K562 (cell line): Measurements from ENCODE around the gene AQP6. TPM values are rescaled to one million over a fixed set of nuclear protein-coding genes. Genes with fewer than 3 reads are reported as not detected.

ENCODE experiments used
- ATAC-seq: fragments of 200-7000 bp; cut with Tn5 transposase; 3 replicates; pipeline ENCODE4 v1.9.1; 2020; ENCODE audit warnings: moderate library complexity
- BruUV-seq: library from RNA; stranded (reverse); fragments of 400-500 nt; replicated peaks from 2 replicates; lab custom pipeline; 2021; lab: Mats Ljungman, UMichigan
- CTCF ChIA-PET: fragments of 300-600 bp; formaldehyde crosslinking; extraction: SDS; loops from one replicate; lab custom pipeline; 2021; ENCODE audit warnings: low intra/inter-chr PET ratio; lab: Yijun Ruan, JAX
- POLR2A ChIA-PET: fragments of 300-600, 350-650 bp; sonication (Branson Sonifier 250); formaldehyde crosslinking; extraction: SDS; loops from one replicate; lab custom pipeline; 2021; ENCODE audit warnings: antibody characterized with exemption, inconsistent platforms; lab: Yijun Ruan, JAX
- DNase-seq, 4 experiments: peaks; one replicate each; pipeline versions ENCODE4 v3.0.0 to v3.0.0-alpha.2; 2011 to 2018; ENCODE audit warnings: low spot score in 3 of 4, mixed read lengths in 3 of 4; ENCODE audit errors: extremely low read depth in 1 of 4
- FAIRE-seq: peaks from 2 replicates; lab custom pipeline; 2011; peaks lifted over from hg19 to GRCh38; lab: Jason Lieb, UNC
- H2AFZ ChIP-seq: 2 replicates; pipeline ENCODE4 v1.6.0; 2011; ENCODE audit warnings: low read depth, low read length, control low read depth, inconsistent platforms
- H3K27ac ChIP-seq: fragments of 200-600 bp; 3 replicates; pipeline ENCODE4 v1.8.0; 2011; ENCODE audit warnings: low read depth, mild to moderate bottlenecking, control low read depth, inconsistent platforms, low read length, moderate library complexity, mixed read lengths; ENCODE audit errors: extremely low read depth
- H3K27me3 ChIP-seq, 2 experiments: fragments of 300-600 bp in 1 of 2; 2 replicates in 1 of 2; 3 replicates in 1 of 2; pipeline versions ENCODE4 v1.6.0 to v1.8.0; 2011; ENCODE audit warnings: inconsistent platforms in 2 of 2, low read length in 2 of 2, mild to moderate bottlenecking in 1 of 2, mixed read lengths in 1 of 2, moderate library complexity in 1 of 2; ENCODE audit not compliant: control insufficient read depth in 2 of 2, insufficient read depth in 2 of 2
- H3K36me3 ChIP-seq: fragments of 300-600 bp; 3 replicates; pipeline ENCODE4 v1.8.0; 2011; ENCODE audit warnings: mild to moderate bottlenecking, low read length, inconsistent platforms; ENCODE audit not compliant: control insufficient read depth, insufficient read depth
- H3K4me1 ChIP-seq, 2 experiments: fragments of 200-600 bp in 1 of 2; replicated peaks in 1 of 2; 2 replicates in 1 of 2; 3 replicates in 1 of 2; pipeline versions ENCODE4 v1.5.1 to v1.8.0; 2011; ENCODE audit warnings: inconsistent platforms in 2 of 2, low read length in 2 of 2, mild to moderate bottlenecking in 1 of 2, mixed read lengths in 1 of 2, moderate library complexity in 1 of 2; ENCODE audit not compliant: control insufficient read depth in 2 of 2, insufficient read depth in 2 of 2
- H3K4me2 ChIP-seq: 2 replicates; pipeline ENCODE4 v1.6.1; 2011; ENCODE audit warnings: low read length, control low read depth, inconsistent platforms, mixed read lengths; ENCODE audit not compliant: insufficient read depth
- H3K4me3 ChIP-seq: fragments of 200-600 bp; sonication (generic), shearing (Covaris generic); 2 replicates; pipeline ENCODE4 v1.5.1; 2016; ENCODE audit warnings: control low read depth, inconsistent platforms
- H3K79me2 ChIP-seq: fragments of 200-600 bp; 3 replicates; pipeline ENCODE4 v1.8.0; 2011; ENCODE audit warnings: low read length, inconsistent platforms; ENCODE audit not compliant: control insufficient read depth, insufficient read depth
- H3K9ac ChIP-seq, 2 experiments: 2 replicates each; pipeline versions ENCODE4 v1.6.0 to v1.6.1; 2011; ENCODE audit warnings: low read depth in 2 of 2, low read length in 2 of 2, control low read depth in 1 of 2, inconsistent platforms in 1 of 2, mild to moderate bottlenecking in 1 of 2, mixed read lengths in 1 of 2; ENCODE audit not compliant: insufficient read depth in 1 of 2
- H3K9me1 ChIP-seq: one replicate; pipeline ENCODE4 v1.6.0; 2011; ENCODE audit warnings: inconsistent platforms, mild to moderate bottlenecking, low read length, moderate library complexity; ENCODE audit not compliant: control insufficient read depth, insufficient read depth
- H3K9me3 ChIP-seq: replicated peaks from 2 replicates; pipeline ENCODE4 v1.5.1; 2011; ENCODE audit warnings: low read depth, low read length, inconsistent platforms; ENCODE audit not compliant: control insufficient read depth, insufficient read depth
- H4K20me1 ChIP-seq: replicated peaks from 2 replicates; pipeline ENCODE4 v1.6.1; 2011; ENCODE audit warnings: low read length, inconsistent platforms, mixed read lengths; ENCODE audit not compliant: control insufficient read depth, insufficient read depth
- COPS2 ChIP-seq: fragments of 450-650 bp; conservative IDR thresholded peaks from 2 replicates; pipeline ENCODE4 v1.6.1; 2016; ENCODE audit warnings: mild to moderate bottlenecking, moderate library complexity
- ERF ChIP-seq: fragments of 450-650 bp; formaldehyde crosslinking; IDR thresholded peaks from 2 replicates; pipeline ENCODE4 v1.4.0; 2020; ENCODE audit warnings: mild to moderate bottlenecking, mixed read lengths
- FOXM1 ChIP-seq, 2 experiments: fragments of 450-650 bp in 1 of 2; sonication (generic) in 1 of 2; formaldehyde crosslinking in 1 of 2; IDR thresholded peaks; 2 replicates each; pipeline versions ENCODE4 v1.6.1 to v1.9.0; 2017 to 2022; ENCODE audit warnings: low read depth in 2 of 2, mild to moderate bottlenecking in 2 of 2, missing genetic modification reagents in 1 of 2, moderate library complexity in 1 of 2
- KLF6 ChIP-seq: fragments of 250-450 bp; sonication (Bioruptor Pico); IDR thresholded peaks from 2 replicates; pipeline ENCODE4 v1.4.0; 2020; ENCODE audit warnings: mild to moderate bottlenecking, moderate library complexity, borderline replicate concordance
- NCOA6 ChIP-seq: fragments of 450-650 bp; IDR thresholded peaks from 2 replicates; pipeline ENCODE4 v1.6.1; 2017; ENCODE audit warnings: mild to moderate bottlenecking
- NFIC ChIP-seq: fragments of 450-650 bp; IDR thresholded peaks from 2 replicates; pipeline ENCODE4 v1.6.1; 2017; ENCODE audit warnings: mild to moderate bottlenecking, inconsistent platforms
- PHF8 ChIP-seq: fragments of 200-600 bp; sonication (generic); IDR thresholded peaks from 2 replicates; pipeline ENCODE4 v1.6.1; 2012; ENCODE audit warnings: mixed run types, mild to moderate bottlenecking, inconsistent platforms, low read length, moderate library complexity, borderline replicate concordance
- PURB ChIP-seq: sonication (generic); formaldehyde crosslinking; IDR thresholded peaks from 2 replicates; pipeline ENCODE4 v1.9.0; 2021; ENCODE audit warnings: low read depth, mild to moderate bottlenecking, missing genetic modification reagents
- RBM17 ChIP-seq: fragments of 200-400 bp; formaldehyde crosslinking; IDR thresholded peaks from 2 replicates; pipeline ENCODE4 v1.6.1; 2017; ENCODE audit warnings: low read depth, mild to moderate bottlenecking, low read length, borderline replicate concordance
- SAP30 ChIP-seq: fragments of 200-600 bp; sonication (generic); IDR thresholded peaks from 2 replicates; pipeline ENCODE4 v1.6.1; 2012; ENCODE audit warnings: borderline replicate concordance, low read depth, mild to moderate bottlenecking, moderate library complexity, low read length, control low read depth, inconsistent platforms; ENCODE audit not compliant: insufficient read depth, poor library complexity, severe bottlenecking
- ZC3H8 ChIP-seq: fragments of 450-650 bp; IDR thresholded peaks from 2 replicates; pipeline ENCODE4 v1.6.1; 2017
- ZNF146 ChIP-seq: IDR thresholded peaks from one replicate; pipeline ENCODE4 v1.6.1; 2018; ENCODE audit warnings: missing compliant biosample characterization; ENCODE audit not compliant: unreplicated experiment
- ZNF263 ChIP-seq: sonication (generic); formaldehyde crosslinking; IDR thresholded peaks from 2 replicates; pipeline ENCODE4 v1.8.0; 2022; ENCODE audit warnings: mild to moderate bottlenecking, missing genetic modification reagents, borderline replicate concordance
- ZNF3 ChIP-seq: fragments of 250-450 bp; sonication (Bioruptor Pico); IDR thresholded peaks from 2 replicates; pipeline ENCODE4 v1.5.0; 2021; ENCODE audit warnings: mild to moderate bottlenecking, moderate library complexity
- ZNF785 ChIP-seq: fragments of 250-450 bp; sonication (Bioruptor Pico); IDR thresholded peaks from 2 replicates; pipeline ENCODE4 v1.4.0; 2020; ENCODE audit warnings: mild to moderate bottlenecking
- WGBS: fragments of 100-300 bp; shearing (Covaris generic); methylation state at CpG from one replicate; pipeline ENCODE4 v1.1.6; 2016; ENCODE audit warnings: low coverage, mixed read lengths; ENCODE audit not compliant: insufficient coverage; ENCODE audit errors: missing lambda C conversion rate; 5-methylcytosine and 5-hydroxymethylcytosine counted together
- in situ Hi-C: fragments of 300-500 bp; cut with MboI; formaldehyde crosslinking; loops from 4 replicates; pipeline ENCODE4 v1.15.0; 2018; ENCODE audit warnings: inconsistent platforms, mixed read lengths
- intact Hi-C: fragments of 100-400 bp; cut with micrococcal nuclease; formaldehyde crosslinking; loops from 2 replicates; pipeline ENCODE4 v1.14.2; 2022
- polyA plus RNA-seq, 8 experiments: library from polyadenylated mRNA; depleted of rRNA in 4 of 8; stranded (reverse) in 5 of 8; unstranded in 3 of 8; fragments of >200 nt; fragmentation: Nextera tagmentation in 2 of 8; fragmentation: Illumina TruSeq in 1 of 8; extraction: Ambion mirVana in 2 of 8; extraction: Trizol in 1 of 8; gene quantifications; 2 replicates each; pipeline versions ENCODE4 v1.2.1 to v1.2.3, GENCODE V29; 2011 to 2014; ENCODE audit warnings: inconsistent platforms in 1 of 8, missing spikeins in 1 of 8
- total RNA-seq, 7 experiments: library from RNA; depleted of rRNA in 6 of 7; stranded (reverse); fragments of >200 nt in 6 of 7; fragmentation: Illumina TruSeq in 2 of 7; extraction: Trizol in 2 of 7; gene quantifications; 2 replicates each; pipeline versions ENCODE4 v1.2.1 to v1.2.3, GENCODE V29; 2011 to 2021; ENCODE audit warnings: low replicate concordance in 1 of 7
- TF ChIP-seq, protein P1 (sequence below): fragments of 450-650 bp; conservative IDR thresholded peaks from 2 replicates; pipeline ENCODE4 v1.6.1; 2016; ENCODE audit warnings: missing genetic modification characterization, low read depth, mild to moderate bottlenecking, control low read depth, missing compliant biosample characterization
- TF ChIP-seq, protein P2 (sequence below): IDR thresholded peaks from 3 replicates; pipeline ENCODE4 v1.6.1; 2011; ENCODE audit warnings: borderline replicate concordance, mild to moderate bottlenecking; ENCODE audit not compliant: insufficient read length, insufficient read depth

The AQP6 gene
- total and polyA plus RNA-seq, 9 of the 15 experiments (the other 6 are each of a cell fraction or from before 2014, with no cell fraction given) = 0.05 to 0.12 TPM; not detected in 7

DNA sequence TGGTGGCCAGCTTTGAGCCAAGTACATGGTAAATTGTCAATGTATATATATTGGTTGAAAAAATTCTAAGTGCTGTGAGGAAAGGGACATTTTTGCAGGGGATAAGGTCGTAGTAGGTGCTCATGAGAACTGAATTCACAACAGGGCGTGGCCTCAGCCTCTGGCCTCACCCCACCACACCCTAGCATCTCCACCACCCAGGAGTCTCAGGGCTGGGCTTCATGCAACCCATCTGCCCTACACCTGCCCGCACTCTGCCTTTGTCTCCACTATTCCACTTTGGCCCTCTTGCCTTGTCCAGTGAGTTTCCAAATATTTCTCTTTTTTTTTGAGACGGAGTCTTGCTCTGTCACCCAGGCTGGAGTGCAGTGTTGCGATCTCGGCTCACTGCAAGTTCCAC is 44.3 kb upstream of the AQP6 start:
- Histone ChIP-seq H3K4me2 (no peak overlapping the region), H3K36me3 (no peaks in the 10 kb centered on the region), H3K9me3 (no peaks in the 10 kb centered on the region), H3K27me3 (peaks cover 6 to 27% of the 10 kb centered on the region in 2 experiments; a peak in 2 of 5 replicates), H3K9ac (no peak overlapping the region), H3K9me1 (no peaks in the 10 kb centered on the region), H2AFZ (no peak overlapping the region), H3K4me1 (no peaks in the 10 kb centered on the region; a peak in 1 of 5 replicates), H3K79me2 (no peaks in the 10 kb centered on the region), H4K20me1 (no peaks in the 10 kb centered on the region), H3K4me3 (no peak overlapping the region), H3K27ac (no peak overlapping the region)
- FAIRE-seq (no peak), DNase-seq (peak in 2 of 4 experiments; percentile 49 to 51), ATAC-seq (peak; percentile 61; the same call in 2 of the 3 replicates)
- BruUV-seq = no TSS peak
- TF ChIP-seq, protein P1, sequence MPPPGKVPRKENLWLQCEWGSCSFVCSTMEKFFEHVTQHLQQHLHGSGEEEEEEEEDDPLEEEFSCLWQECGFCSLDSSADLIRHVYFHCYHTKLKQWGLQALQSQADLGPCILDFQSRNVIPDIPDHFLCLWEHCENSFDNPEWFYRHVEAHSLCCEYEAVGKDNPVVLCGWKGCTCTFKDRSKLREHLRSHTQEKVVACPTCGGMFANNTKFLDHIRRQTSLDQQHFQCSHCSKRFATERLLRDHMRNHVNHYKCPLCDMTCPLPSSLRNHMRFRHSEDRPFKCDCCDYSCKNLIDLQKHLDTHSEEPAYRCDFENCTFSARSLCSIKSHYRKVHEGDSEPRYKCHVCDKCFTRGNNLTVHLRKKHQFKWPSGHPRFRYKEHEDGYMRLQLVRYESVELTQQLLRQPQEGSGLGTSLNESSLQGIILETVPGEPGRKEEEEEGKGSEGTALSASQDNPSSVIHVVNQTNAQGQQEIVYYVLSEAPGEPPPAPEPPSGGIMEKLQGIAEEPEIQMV (tag) = no peak
- TF ChIP-seq RBM17 (no peak), ZNF263 (no peak), ZNF146 (CRISPR knock-in tag) (no peak), ERF (CRISPR knock-in tag) (no peak), ZC3H8 (no peak), ZNF3 (no peak), KLF6 (CRISPR knock-in tag) (no peak), PURB (no peak), NCOA6 (no peak), COPS2 (no peak), FOXM1 (IDR thresholded peaks at IDR 0.05; ENCODE audit: low read depth) (no peak), FOXM1 (CRISPR knock-in tag; IDR thresholded peaks at IDR 0.05; ENCODE audit: low read depth) (no peak), NFIC (no peak), PHF8 (no peak), ZNF785 (CRISPR knock-in tag) (no peak), SAP30 (no peak)
- TF ChIP-seq, protein P2, sequence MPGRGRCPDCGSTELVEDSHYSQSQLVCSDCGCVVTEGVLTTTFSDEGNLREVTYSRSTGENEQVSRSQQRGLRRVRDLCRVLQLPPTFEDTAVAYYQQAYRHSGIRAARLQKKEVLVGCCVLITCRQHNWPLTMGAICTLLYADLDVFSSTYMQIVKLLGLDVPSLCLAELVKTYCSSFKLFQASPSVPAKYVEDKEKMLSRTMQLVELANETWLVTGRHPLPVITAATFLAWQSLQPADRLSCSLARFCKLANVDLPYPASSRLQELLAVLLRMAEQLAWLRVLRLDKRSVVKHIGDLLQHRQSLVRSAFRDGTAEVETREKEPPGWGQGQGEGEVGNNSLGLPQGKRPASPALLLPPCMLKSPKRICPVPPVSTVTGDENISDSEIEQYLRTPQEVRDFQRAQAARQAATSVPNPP = no peak
- in situ Hi-C loops (no loop called here), intact Hi-C loops (no loop called here)
- ChIA-PET CTCF (no interaction called here), POLR2A (interaction anchor here (1.3 to 1.6 kb wide), 4 partner anchors 9 to 17 kb away, joined by 3 to 10 read pairs (median 4); no protein-coding TSS in a partner anchor)
- WGBS = 40% methylated on average over 6 of the region's 6 CpGs
